AG04449 (cell line): Measurements from ENCODE around the gene BST2.

Source experiments
- CTCF ChIA-PET: fragments of 350-600 bp; formaldehyde crosslinking; extraction: SDS; loops from one replicate; lab custom pipeline; 2021; ENCODE audit warnings: antibody characterized with exemption; lab: Yijun Ruan, JAX
- POLR2A ChIA-PET: fragments of 400-600, 350-600 bp; formaldehyde crosslinking; extraction: SDS; loops from one replicate; lab custom pipeline; 2020; ENCODE audit warnings: antibody characterized with exemption, inconsistent platforms; lab: Yijun Ruan, JAX
- DNase-seq: peaks from one replicate; pipeline ENCODE4 v3.0.0-alpha.2; 2010; ENCODE audit warnings: low read depth, low spot score
- H3K4me3 ChIP-seq: 2 replicates; pipeline ENCODE4 v1.5.1; 2011; ENCODE audit warnings: low read depth, mild to moderate bottlenecking, control low read depth, low read length
- TF ChIP-seq, protein P1 (sequence below): IDR thresholded peaks from one replicate; pipeline ENCODE4 v1.5.1; 2011; ENCODE audit warnings: mild to moderate bottlenecking, moderate library complexity, low read length, control low read depth, inconsistent platforms; ENCODE audit not compliant: insufficient read depth; ENCODE audit errors: missing control alignments

The BST2 gene

DNA sequence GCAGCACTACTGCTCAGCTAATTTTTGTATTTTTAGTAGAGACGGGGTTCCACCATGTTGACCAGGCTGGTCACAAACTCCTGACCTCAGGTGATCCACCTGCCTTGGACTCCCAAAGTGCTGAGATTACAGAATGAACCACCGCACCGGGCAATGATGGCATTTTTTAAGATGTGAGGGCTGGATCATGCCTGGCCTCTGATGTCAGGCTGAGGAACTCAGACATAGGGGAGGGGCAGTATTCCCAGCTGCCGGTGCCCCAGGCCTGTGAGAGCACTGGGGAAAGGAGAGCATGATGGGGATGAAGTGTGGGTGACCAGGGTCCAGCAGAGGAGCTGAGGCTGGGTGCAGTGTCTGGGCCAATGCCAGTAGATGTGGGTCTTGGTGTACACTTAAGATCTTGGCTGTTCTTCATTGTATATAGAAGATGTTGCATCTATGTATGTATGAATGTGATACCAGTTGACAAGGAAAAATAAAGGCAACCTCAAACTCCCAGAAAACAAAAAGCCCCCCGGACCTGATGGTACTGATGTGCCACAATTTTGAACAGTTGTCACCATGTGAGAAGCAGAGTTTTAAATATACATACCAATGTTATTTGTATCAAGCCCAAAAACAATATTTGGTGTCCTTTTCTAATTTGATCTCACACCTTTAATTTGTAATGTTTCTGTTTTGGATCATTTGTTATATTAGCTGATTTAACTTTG is 24.8 kb downstream of the BST2 start:
- ChIA-PET CTCF (interaction anchor here (1.4 to 11.1 kb wide), 3 partner anchors 7 to 475 kb away, joined by 4 to 95 read pairs (median 4); no protein-coding TSS in a partner anchor), POLR2A (no interaction called here)
- no peak overlapping the region for H3K4me3 ChIP-seq
- DNase-seq, result no peak
- TF ChIP-seq, protein P1, sequence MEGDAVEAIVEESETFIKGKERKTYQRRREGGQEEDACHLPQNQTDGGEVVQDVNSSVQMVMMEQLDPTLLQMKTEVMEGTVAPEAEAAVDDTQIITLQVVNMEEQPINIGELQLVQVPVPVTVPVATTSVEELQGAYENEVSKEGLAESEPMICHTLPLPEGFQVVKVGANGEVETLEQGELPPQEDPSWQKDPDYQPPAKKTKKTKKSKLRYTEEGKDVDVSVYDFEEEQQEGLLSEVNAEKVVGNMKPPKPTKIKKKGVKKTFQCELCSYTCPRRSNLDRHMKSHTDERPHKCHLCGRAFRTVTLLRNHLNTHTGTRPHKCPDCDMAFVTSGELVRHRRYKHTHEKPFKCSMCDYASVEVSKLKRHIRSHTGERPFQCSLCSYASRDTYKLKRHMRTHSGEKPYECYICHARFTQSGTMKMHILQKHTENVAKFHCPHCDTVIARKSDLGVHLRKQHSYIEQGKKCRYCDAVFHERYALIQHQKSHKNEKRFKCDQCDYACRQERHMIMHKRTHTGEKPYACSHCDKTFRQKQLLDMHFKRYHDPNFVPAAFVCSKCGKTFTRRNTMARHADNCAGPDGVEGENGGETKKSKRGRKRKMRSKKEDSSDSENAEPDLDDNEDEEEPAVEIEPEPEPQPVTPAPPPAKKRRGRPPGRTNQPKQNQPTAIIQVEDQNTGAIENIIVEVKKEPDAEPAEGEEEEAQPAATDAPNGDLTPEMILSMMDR, result no peak

DNA sequence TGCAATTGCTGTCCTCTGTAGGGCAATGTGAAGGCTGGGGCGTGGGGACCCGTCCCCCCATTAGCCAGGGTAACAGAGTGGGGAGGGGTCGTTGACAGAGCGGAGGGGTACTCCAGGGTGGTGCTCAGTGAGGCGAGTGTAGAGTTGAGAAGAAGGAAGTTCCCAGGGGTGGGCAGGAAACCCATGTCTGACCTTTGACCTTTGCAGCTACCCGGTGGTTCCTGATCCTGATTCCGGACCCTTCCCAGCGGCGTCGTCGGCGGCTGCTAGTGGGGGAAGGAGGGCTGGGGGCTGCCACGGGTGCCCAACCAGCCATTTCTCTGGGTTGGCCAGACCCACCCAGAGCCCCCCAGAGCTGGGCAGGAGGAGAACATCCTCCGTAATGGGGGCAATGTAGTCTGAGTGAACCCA is 26.2 kb downstream of the BST2 start:
- ChIA-PET POLR2A (no interaction called here), CTCF (interaction anchor here (11.1 kb wide), 1 partner anchor 9 kb away, joined by 95 read pairs; no protein-coding TSS in a partner anchor)
- no peak overlapping the region for H3K4me3 ChIP-seq
- TF ChIP-seq, protein P1, result no peak
- DNase-seq, result no peak

DNA sequence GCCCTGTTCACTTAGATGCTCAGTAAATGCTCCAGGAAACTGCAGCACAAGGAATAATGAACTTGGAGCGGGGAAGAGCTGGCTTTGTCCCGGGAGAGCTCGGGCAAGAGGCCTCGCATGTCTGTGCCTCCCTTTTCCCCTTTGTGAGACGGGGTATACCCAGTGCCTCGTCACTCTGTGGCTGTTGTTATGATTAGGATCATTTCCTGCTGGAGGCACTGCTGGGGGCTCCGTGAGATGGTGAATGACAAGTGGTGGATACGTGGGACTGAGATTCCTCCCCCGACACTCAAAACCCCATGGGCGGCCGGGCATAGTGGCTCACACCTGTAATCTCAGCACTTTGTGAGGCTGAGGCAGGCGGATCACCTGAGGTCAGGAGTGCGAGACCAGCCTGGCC is 27.2 kb downstream of the BST2 start:
- POLR2A ChIA-PET, result no interaction called here
- DNase-seq, result no peak
- CTCF ChIA-PET, result interaction anchor here (0.7 to 11.1 kb wide), 2 partner anchors 10 to 31 kb away, joined by 3 to 95 read pairs; no protein-coding TSS in a partner anchor
- H3K4me3 ChIP-seq, result no peak overlapping the region
- TF ChIP-seq, protein P1, result no peak

DNA sequence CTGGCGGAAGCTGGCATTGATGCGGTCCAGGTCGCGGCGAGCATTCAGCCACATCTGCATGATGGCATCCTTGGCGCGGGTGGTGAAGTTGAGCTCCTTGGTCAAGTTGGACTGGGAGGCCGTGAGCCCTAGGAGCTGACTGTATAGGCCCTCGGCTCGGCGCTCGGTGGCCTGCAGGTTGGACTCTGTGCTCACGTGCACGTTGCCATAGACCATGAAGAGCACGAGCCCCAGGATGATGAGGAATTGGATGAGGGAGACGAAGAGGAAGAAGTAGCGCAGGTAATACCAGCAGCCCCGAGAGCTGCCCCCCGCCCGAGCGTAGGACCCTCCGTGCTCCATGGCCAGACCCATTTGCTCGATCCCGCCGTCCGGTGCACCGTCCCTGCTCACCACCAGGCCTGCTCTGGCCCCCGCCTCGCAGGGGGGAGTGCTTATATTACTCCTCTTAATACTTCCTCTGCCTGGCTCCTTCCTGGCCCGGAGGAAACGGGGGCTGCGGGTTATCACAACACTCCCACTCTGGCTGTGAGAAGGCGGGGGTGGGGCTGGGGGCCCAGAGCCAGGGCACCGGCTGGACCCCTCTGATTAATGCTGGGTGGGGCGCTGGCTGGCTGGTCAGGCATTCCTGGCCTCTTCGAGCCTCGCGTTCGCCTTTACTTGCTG is 28.4 kb downstream of the BST2 start, which contains the start of gene PLVAP:
PLVAP (minus strand) TSS at position 408 of the 666 bp plus-strand sequence; CDS start at position 354, 54 bp downstream.
- POLR2A ChIA-PET, result no interaction called here
- TF ChIP-seq, protein P1, result no peak
- CTCF ChIA-PET, result interaction anchor here (1.4 to 11.1 kb wide), 2 partner anchors 11 to 21 kb away, joined by 3 to 95 read pairs; no protein-coding TSS in a partner anchor
- DNase-seq, result no peak
- H3K4me3 ChIP-seq, result no peak within 1 kb of the TSS

DNA sequence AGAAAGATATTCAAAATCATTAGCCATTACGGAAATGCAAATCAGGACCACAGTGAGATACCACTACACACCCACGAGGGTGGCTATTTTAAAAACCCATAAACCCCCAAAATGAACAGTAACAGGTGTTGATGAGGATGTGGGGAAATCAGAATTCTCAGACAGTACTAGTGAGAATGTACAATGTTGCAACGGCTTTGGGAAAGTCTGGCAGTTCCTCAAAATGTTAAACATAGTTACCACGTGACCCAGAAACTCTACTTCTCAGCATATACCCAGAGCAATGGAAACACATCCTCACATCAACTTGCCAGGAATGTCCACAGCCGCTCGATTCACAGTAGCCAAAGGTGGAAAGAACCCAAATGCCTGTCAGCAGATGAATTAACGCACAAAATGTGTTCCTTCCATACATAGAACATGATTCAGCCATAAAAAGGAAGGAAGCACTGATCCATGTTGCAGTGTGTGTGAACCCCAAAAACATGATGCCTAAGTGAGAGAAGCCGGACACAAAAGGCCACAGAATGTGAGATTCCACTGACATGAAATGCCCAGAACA is 35.3 kb downstream of the BST2 start:
- POLR2A ChIA-PET, result no interaction called here

More for the DNA sequence above, 35.3 kb downstream of the BST2 start:
- TF ChIP-seq, protein P1, result no peak
- no peak for DNase-seq
- CTCF ChIA-PET, result no interaction called here
- H3K4me3 ChIP-seq, result no peak overlapping the region
